A549 (cell line): ENCODE results near the gene GNG14. TPM values are rescaled to one million over a fixed set of nuclear protein-coding genes. Genes with fewer than 3 reads are reported as not detected.

Source experiments
- ATAC-seq, 2 experiments: fragments of 200-7000 bp in 1 of 2; fragments of >200 bp in 1 of 2; cut with Nextera tagmentation in 1 of 2; cut with Tn5 transposase in 1 of 2; 3 replicates each; pipeline versions ENCODE4 v1.8.0 to v1.9.1; 2018 to 2020; ENCODE audit warnings: mild to moderate bottlenecking in 1 of 2, moderate library complexity in 1 of 2
- CTCF ChIA-PET: fragments of 300-600 bp; sonication (Branson Sonifier 250); formaldehyde crosslinking; extraction: SDS; loops from one replicate; lab custom pipeline; 2021; ENCODE audit warnings: antibody characterized with exemption, inconsistent platforms; lab: Yijun Ruan, JAX
- POLR2A ChIA-PET: fragments of 350-600 bp; formaldehyde crosslinking; extraction: SDS; loops from one replicate; lab custom pipeline; 2021; ENCODE audit warnings: antibody characterized with exemption, inconsistent platforms; lab: Yijun Ruan, JAX
- DNase-seq, 2 experiments: peaks; one replicate each; pipeline versions ENCODE4 v3.0.0 to v3.0.0-alpha.2; 2011 to 2016; ENCODE audit warnings: low read depth in 1 of 2, low spot score in 1 of 2
- FAIRE-seq: peaks from 2 replicates; lab custom pipeline; 2011; peaks lifted over from hg19 to GRCh38; lab: Jason Lieb, UNC
- H3K27ac ChIP-seq, 2 experiments: fragments of >200 bp; sonication (Bioruptor Twin); formaldehyde crosslinking; 3 replicates each; pipeline ENCODE4 v1.5.1; 2016 to 2017
- H3K4me1 ChIP-seq: fragments of >200 bp; sonication (Bioruptor Twin); formaldehyde crosslinking; 3 replicates; pipeline ENCODE4 v1.6.1; 2016
- H3K4me2 ChIP-seq: fragments of >200 bp; sonication (Bioruptor Twin); formaldehyde crosslinking; 3 replicates; pipeline ENCODE4 v1.6.1; 2016
- H3K4me3 ChIP-seq: fragments of >200 bp; sonication (Bioruptor Twin); formaldehyde crosslinking; 3 replicates; pipeline ENCODE4 v1.5.1; 2016
- H3K9me3 ChIP-seq: fragments of >200 bp; sonication (Bioruptor Twin); formaldehyde crosslinking; 3 replicates; pipeline ENCODE4 v1.6.1; 2016
- CHD4 ChIP-seq: fragments of 200-600 bp; sonication (generic); IDR thresholded peaks from 2 replicates; pipeline ENCODE4 v1.6.1; 2016; ENCODE audit warnings: antibody characterized with exemption, mild to moderate bottlenecking, borderline replicate concordance
- ELK1 ChIP-seq: fragments of 150-350 bp; IDR thresholded peaks from 2 replicates; pipeline ENCODE4 v1.6.1; 2014; ENCODE audit warnings: low read depth, mild to moderate bottlenecking, low read length
- ESRRA ChIP-seq: fragments of 150-350 bp; IDR thresholded peaks from 2 replicates; pipeline ENCODE4 v1.6.1; 2014; ENCODE audit warnings: mild to moderate bottlenecking, low read length, borderline replicate concordance
- FOXS1 ChIP-seq: fragments of 250-450 bp; sonication (Bioruptor Pico); IDR thresholded peaks from 2 replicates; pipeline ENCODE4 v1.5.0; 2020; ENCODE audit warnings: mild to moderate bottlenecking, moderate library complexity
- HDAC2 ChIP-seq: fragments of 200-600 bp; sonication (generic); IDR thresholded peaks from 2 replicates; pipeline ENCODE4 v1.6.1; 2016
- HEYL ChIP-seq: fragments of 250-450 bp; sonication (Bioruptor Pico); IDR thresholded peaks from 2 replicates; pipeline ENCODE4 v1.8.0; 2021; ENCODE audit warnings: mild to moderate bottlenecking, moderate library complexity
- HOXA7 ChIP-seq: fragments of 250-450 bp; sonication (Bioruptor Pico); IDR thresholded peaks from 2 replicates; pipeline ENCODE4 v1.5.0; 2020; ENCODE audit warnings: mild to moderate bottlenecking, moderate library complexity
- JUN ChIP-seq, 2 experiments: fragments of >200 bp; sonication (Bioruptor Twin); formaldehyde crosslinking; IDR thresholded peaks; 2 replicates in 1 of 2; 3 replicates in 1 of 2; pipeline ENCODE4 v1.6.1; 2016 to 2017
- KDM1A ChIP-seq: fragments of 200-600 bp; sonication (generic); IDR thresholded peaks from 2 replicates; pipeline ENCODE4 v1.6.1; 2016; ENCODE audit warnings: low read depth, mild to moderate bottlenecking
- MAZ ChIP-seq: fragments of 150-350 bp; IDR thresholded peaks from 2 replicates; pipeline ENCODE4 v1.6.1; 2014; ENCODE audit warnings: antibody characterized with exemption, low read depth, low read length, borderline replicate concordance
- NFE2L2 ChIP-seq: fragments of 150-350 bp; conservative IDR thresholded peaks from 2 replicates; pipeline ENCODE4 v1.6.1; 2014; ENCODE audit warnings: low read length
- RCOR1 ChIP-seq: fragments of 150-350 bp; IDR thresholded peaks from 2 replicates; pipeline ENCODE4 v1.6.1; 2014; ENCODE audit warnings: antibody characterized with exemption, low read length, low read depth
- REST ChIP-seq: fragments of 200-600 bp; sonication (generic); IDR thresholded peaks from 2 replicates; pipeline ENCODE4 v1.6.1; 2016; ENCODE audit warnings: antibody characterized with exemption, mild to moderate bottlenecking, moderate library complexity
- SMC3 ChIP-seq: fragments of >200 bp; sonication (Bioruptor Twin); formaldehyde crosslinking; IDR thresholded peaks from 3 replicates; pipeline ENCODE4 v1.6.1; 2018; ENCODE audit warnings: inconsistent platforms
- ZC3H11A ChIP-seq: fragments of 450-650 bp; IDR thresholded peaks from 2 replicates; pipeline ENCODE4 v1.6.1; 2014; ENCODE audit warnings: antibody characterized with exemption, mild to moderate bottlenecking
- WGBS: methylation state at CpG from one replicate; pipeline ENCODE4 v1.1.6; 2017; ENCODE audit errors: missing lambda C conversion rate; 5-methylcytosine and 5-hydroxymethylcytosine counted together
- polyA plus RNA-seq, 4 experiments: library from polyadenylated mRNA; depleted of rRNA in 3 of 4; stranded (reverse); fragments of >200 nt; fragmentation: RNase III in 1 of 4; extraction: RNeasy Plus Mini Kit Qiagen cat#74134 plus additional on column Dnase treatment in 1 of 4; gene quantifications; 2 replicates in 3 of 4; 3 replicates in 1 of 4; pipeline ENCODE4 v1.2.3, GENCODE V29; 2011 to 2017
- TF ChIP-seq, protein P1 (sequence below): fragments of 450-650 bp; IDR thresholded peaks from 2 replicates; pipeline ENCODE4 v1.6.1; 2014; ENCODE audit warnings: antibody characterized with exemption

Gene GNG14
- polyA plus RNA-seq, 2 of the 4 experiments (the other 2 are of a cell fraction) = not detected

DNA sequence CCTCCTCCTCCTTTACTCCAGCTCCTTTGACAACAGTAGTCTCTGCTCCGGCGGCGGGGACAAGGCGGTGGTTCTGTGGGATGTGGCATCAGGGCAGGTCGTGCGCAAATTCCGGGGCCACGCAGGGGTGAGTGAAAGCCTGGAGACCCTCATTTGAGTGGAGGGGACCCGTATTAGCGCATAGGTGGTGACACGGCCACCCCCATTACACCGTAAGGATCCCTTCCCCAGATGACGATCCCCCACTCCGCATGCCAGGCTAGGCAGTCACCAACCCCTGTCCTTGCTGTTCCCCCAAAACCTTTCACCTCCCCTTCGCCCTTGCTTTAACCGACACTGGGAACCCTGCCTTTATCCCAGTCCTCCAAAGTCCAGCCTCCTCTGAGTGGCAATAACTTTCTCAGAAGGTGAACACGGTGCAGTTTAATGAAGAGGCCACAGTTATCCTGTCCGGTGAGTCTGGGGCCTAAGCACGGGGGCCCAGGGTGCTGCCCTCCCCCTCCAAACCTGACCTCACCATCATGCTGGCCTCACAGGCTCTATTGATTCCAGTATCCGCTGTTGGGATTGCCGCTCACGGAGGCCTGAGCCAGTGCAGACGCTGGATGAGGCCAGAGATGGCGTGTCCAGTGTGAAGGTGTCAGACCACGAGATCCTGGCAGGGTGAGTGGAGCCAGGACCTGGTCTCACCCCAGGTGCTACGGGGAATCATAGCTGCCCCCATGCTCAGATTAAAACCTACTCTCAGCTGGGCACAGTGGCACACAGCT, 17.5 kb upstream of the GNG14 start:
- ChIA-PET CTCF (interaction anchor here (1.6 to 2.6 kb wide), 2 partner anchors 9 to 177 kb away, joined by 5 read pairs; no protein-coding TSS in a partner anchor), POLR2A (no interaction called here)
- Histone ChIP-seq H3K4me3 (peak overlapping the region; percentile 97), H3K4me2 (peak overlapping the region; percentile 93), H3K9me3 (no peaks in the 10 kb centered on the region), H3K4me1 (peaks cover 11% of the 10 kb centered on the region)
- WGBS = 33% methylated on average over 9 of the region's 26 CpGs
- ATAC-seq (no peak), DNase-seq (no peak)
- TF ChIP-seq JUN (IDR thresholded peaks at IDR 0.05) = 0 out of 5 replicates have a peak, but pooled peaks of 1 of the 2 experiments have one; percentile 3
- TF ChIP-seq RCOR1 = no peak
- TF ChIP-seq, all 56 proteins: peak for 1
- no peak for FAIRE-seq
- H3K27ac ChIP-seq = peak overlapping the region; percentile 95 to 99

GRCh38 chr19:12672744-12673143, 15.1 kb upstream of the GNG14 start:
- no peak overlapping the region for H3K4me3 ChIP-seq
- no peaks in the 10 kb centered on the region for H3K9me3 ChIP-seq
- 100% methylated on average over 6 of the region's 10 CpGs for WGBS
- H3K27ac ChIP-seq = no peak overlapping the region
- CTCF ChIA-PET = interaction anchor here (1.2 to 2.6 kb wide), 7 partner anchors 8 to 175 kb away, joined by 3 to 7 read pairs (median 5); partner anchors contain the start of gene DHPS
- FAIRE-seq (no peak), ATAC-seq (no peak), DNase-seq (no peak)
- H3K4me1 ChIP-seq = peaks cover 11% of the 10 kb centered on the region
- TF ChIP-seq RCOR1 = no peak
- no peak for TF ChIP-seq ELK1
- TF ChIP-seq NFE2L2 = no peak
- TF ChIP-seq ZC3H11A = no peak
- no peak for TF ChIP-seq SMC3
- no peak for TF ChIP-seq HOXA7 (CRISPR knock-in tag)
- TF ChIP-seq HEYL (CRISPR knock-in tag) = no peak
- no peak for TF ChIP-seq HDAC2
- POLR2A ChIA-PET = no interaction called here
- H3K4me2 ChIP-seq = no peak overlapping the region

- Histone ChIP-seq H3K4me2 (no peak overlapping the region), H3K27ac (no peak overlapping the region), H3K9me3 (no peaks in the 10 kb centered on the region), H3K4me3 (no peak overlapping the region), H3K4me1 (0 out of 3 replicates have a peak, but pooled peaks cover 4% of the 10 kb centered on the region)
- POLR2A ChIA-PET = interaction anchor here (0.6 kb wide), 1 partner anchor 9 kb away, joined by 3 read pairs; the partner anchor contains the start of genes MAN2B1 and WDR83
- CTCF ChIA-PET = interaction anchor here (0.7 to 1.0 kb wide), 2 partner anchors 80 to 172 kb away, joined by 3 to 4 read pairs; no protein-coding TSS in a partner anchor
- 99% methylated on average over 10 of the region's 10 CpGs for WGBS
- FAIRE-seq (no peak), DNase-seq (no peak), ATAC-seq (no peak)
- TF ChIP-seq RCOR1 (no peak), ESRRA (no peak), MAZ (no peak), CHD4 (no peak), FOXS1 (CRISPR knock-in tag) (no peak), ELK1 (no peak), KDM1A (no peak), REST (no peak)
- TF ChIP-seq, protein P1, sequence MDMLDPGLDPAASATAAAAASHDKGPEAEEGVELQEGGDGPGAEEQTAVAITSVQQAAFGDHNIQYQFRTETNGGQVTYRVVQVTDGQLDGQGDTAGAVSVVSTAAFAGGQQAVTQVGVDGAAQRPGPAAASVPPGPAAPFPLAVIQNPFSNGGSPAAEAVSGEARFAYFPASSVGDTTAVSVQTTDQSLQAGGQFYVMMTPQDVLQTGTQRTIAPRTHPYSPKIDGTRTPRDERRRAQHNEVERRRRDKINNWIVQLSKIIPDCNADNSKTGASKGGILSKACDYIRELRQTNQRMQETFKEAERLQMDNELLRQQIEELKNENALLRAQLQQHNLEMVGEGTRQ = no peak
Observed at GRCh38 chr19:12675399-12675798, 12.4 kb upstream of the GNG14 start.
